ENCODE results near the gene RER1. TPM values are rescaled to one million over a fixed set of nuclear protein-coding genes. Genes with fewer than 3 reads are reported as not detected.

The RER1 gene
- total RNA-seq, 2 experiments from 2014 or later: 60.5 to 138 TPM

DNA sequence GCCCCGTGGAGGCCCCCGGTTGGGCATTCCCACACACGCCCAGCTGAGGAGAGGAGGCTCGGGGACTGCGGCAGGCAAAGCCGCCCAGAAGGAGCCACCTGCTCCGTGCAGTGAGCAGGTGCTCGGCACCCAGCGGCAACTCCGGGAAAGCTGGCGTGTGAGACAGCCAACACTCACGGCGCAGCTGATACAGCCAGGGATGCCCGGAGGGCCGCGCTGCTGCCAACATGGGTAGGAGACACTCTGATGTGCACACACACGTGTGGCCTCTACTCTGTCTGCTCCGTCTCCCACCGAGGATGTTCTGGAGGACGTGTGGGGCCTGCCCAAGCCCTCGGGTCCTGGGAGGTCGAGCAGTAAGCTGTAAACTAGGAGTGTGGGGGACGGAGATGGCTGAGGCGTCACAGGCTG, 13.2 kb upstream of the RER1 start:
- POLR2A ChIA-PET: interaction anchor here (0.5 kb wide), 1 partner anchor 167 kb away, joined by 3 read pairs; no protein-coding TSS in a partner anchor
- no peak overlapping the region for H3K4me2 ChIP-seq (ENCODE audit: low read length)
- H3K9me3 ChIP-seq (ENCODE audit: low read length): no peaks in the 10 kb centered on the region
- no peaks in the 10 kb centered on the region for H3K79me2 ChIP-seq (ENCODE audit: insufficient read depth, low read depth, low read length)
- CTCF ChIA-PET (ENCODE audit: unreplicated experiment): no interaction called here
- no peak overlapping the region for H2AFZ ChIP-seq (ENCODE audit: low read length)
- H3K36me3 ChIP-seq (ENCODE audit: insufficient read depth, low read length): no peaks in the 10 kb centered on the region
- intact Hi-C loops (cut with micrococcal nuclease; ENCODE audit: unreplicated experiment): no loop called here
- no peak overlapping the region for H3K4me3 ChIP-seq (ENCODE audit: low read depth, low read length, poor library complexity, severe bottlenecking)
- DNase-seq (ENCODE audit: low spot score): no peak
- no peaks in the 10 kb centered on the region for H3K9me2 ChIP-seq (ENCODE audit: insufficient read depth, low read length)
- H3K4me1 ChIP-seq (ENCODE audit: insufficient read depth, low read length, poor library complexity, severe bottlenecking): no peaks in the 10 kb centered on the region
- H4K20me1 ChIP-seq (ENCODE audit: insufficient read depth, low read length): no peaks in the 10 kb centered on the region; the same call in 1 of the 2 replicates
- H3K27ac ChIP-seq (ENCODE audit: low read depth, low read length, poor library complexity, severe bottlenecking): no peak overlapping the region
- no TSS peak for BruUV-seq (replicated peaks)
- TF ChIP-seq EZH2phosphoT487 (IDR thresholded peaks at IDR 0.05; ENCODE audit: borderline replicate concordance, low read depth, low read length): no peak
- TF ChIP-seq, protein P1, sequence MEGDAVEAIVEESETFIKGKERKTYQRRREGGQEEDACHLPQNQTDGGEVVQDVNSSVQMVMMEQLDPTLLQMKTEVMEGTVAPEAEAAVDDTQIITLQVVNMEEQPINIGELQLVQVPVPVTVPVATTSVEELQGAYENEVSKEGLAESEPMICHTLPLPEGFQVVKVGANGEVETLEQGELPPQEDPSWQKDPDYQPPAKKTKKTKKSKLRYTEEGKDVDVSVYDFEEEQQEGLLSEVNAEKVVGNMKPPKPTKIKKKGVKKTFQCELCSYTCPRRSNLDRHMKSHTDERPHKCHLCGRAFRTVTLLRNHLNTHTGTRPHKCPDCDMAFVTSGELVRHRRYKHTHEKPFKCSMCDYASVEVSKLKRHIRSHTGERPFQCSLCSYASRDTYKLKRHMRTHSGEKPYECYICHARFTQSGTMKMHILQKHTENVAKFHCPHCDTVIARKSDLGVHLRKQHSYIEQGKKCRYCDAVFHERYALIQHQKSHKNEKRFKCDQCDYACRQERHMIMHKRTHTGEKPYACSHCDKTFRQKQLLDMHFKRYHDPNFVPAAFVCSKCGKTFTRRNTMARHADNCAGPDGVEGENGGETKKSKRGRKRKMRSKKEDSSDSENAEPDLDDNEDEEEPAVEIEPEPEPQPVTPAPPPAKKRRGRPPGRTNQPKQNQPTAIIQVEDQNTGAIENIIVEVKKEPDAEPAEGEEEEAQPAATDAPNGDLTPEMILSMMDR (conservative IDR thresholded peaks at IDR 0.05; ENCODE audit: low read length): no peak

DNA sequence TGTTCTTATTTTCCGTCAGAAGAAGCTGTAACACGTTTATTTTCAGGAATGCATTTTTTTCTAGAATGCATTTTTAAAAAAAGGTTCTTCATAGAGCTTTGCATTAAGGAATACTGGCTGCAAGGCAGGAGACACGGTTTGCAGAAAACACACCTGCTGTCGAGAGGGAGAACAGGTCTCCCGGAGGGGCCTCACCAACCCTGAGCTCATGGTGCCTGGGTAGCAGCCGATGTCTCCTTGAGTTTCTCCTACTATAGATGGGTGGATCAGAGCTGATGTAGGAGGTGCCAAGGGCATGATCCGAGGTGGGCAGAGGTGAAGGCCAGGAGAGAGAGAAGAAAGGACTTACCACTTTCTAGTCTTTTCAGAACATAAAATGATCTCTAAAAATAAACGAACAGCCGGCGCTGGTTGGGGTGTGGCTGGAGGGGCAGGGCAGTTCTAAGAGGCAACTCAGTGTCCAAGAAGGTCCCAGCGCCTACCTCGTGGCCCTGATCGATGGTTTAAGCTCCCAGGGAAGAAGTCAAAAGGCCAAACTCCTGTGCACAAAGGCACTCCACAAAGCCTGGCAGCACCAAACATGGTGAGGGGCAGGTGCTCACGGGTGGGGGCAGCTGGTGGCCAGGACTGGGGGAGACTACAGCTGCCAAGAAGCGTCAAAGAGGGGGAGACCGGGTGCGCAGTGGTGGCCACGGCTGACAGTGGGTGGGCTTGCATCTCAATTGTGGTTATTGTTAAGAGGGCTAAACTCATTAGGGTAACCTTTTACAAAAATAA, 12.5 kb upstream of the RER1 start:
- Histone ChIP-seq H4K20me1 (ENCODE audit: insufficient read depth, low read length) (no peaks in the 10 kb centered on the region; the same call in 1 of the 2 replicates), H3K4me1 (ENCODE audit: insufficient read depth, low read length, poor library complexity, severe bottlenecking) (no peaks in the 10 kb centered on the region), H3K27ac (ENCODE audit: low read depth, low read length, poor library complexity, severe bottlenecking) (no peak overlapping the region), H3K79me2 (ENCODE audit: insufficient read depth, low read depth, low read length) (no peaks in the 10 kb centered on the region), H3K4me2 (ENCODE audit: low read length) (no peak overlapping the region), H3K9me2 (ENCODE audit: insufficient read depth, low read length) (no peaks in the 10 kb centered on the region), H2AFZ (ENCODE audit: low read length) (no peak overlapping the region), H3K9me3 (ENCODE audit: low read length) (no peaks in the 10 kb centered on the region), H3K4me3 (ENCODE audit: low read depth, low read length, poor library complexity, severe bottlenecking) (no peak overlapping the region), H3K36me3 (ENCODE audit: insufficient read depth, low read length) (no peaks in the 10 kb centered on the region)
- intact Hi-C loops (cut with micrococcal nuclease; ENCODE audit: unreplicated experiment): no loop called here
- TF ChIP-seq EZH2phosphoT487 (IDR thresholded peaks at IDR 0.05; ENCODE audit: borderline replicate concordance, low read depth, low read length): no peak
- TF ChIP-seq, protein P1 (conservative IDR thresholded peaks at IDR 0.05; ENCODE audit: low read length): no peak
- ChIA-PET CTCF (ENCODE audit: unreplicated experiment) (no interaction called here), POLR2A (interaction anchor here (0.5 kb wide), 1 partner anchor 168 kb away, joined by 3 read pairs; no protein-coding TSS in a partner anchor)
- no TSS peak for BruUV-seq (replicated peaks)
- no peak for DNase-seq (ENCODE audit: low spot score)

GRCh38 chr1:2379733-2380404, 11.8 kb upstream of the RER1 start:
- Histone ChIP-seq H2AFZ (ENCODE audit: low read length) (no peak overlapping the region), H3K4me2 (ENCODE audit: low read length) (no peak overlapping the region), H3K79me2 (ENCODE audit: insufficient read depth, low read depth, low read length) (no peaks in the 10 kb centered on the region), H4K20me1 (ENCODE audit: insufficient read depth, low read length) (no peaks in the 10 kb centered on the region; the same call in 1 of the 2 replicates), H3K9me3 (ENCODE audit: low read length) (no peaks in the 10 kb centered on the region), H3K36me3 (ENCODE audit: insufficient read depth, low read length) (no peaks in the 10 kb centered on the region), H3K4me3 (ENCODE audit: low read depth, low read length, poor library complexity, severe bottlenecking) (no peak overlapping the region), H3K4me1 (ENCODE audit: insufficient read depth, low read length, poor library complexity, severe bottlenecking) (no peaks in the 10 kb centered on the region), H3K9me2 (ENCODE audit: insufficient read depth, low read length) (no peaks in the 10 kb centered on the region), H3K27ac (ENCODE audit: low read depth, low read length, poor library complexity, severe bottlenecking) (no peak overlapping the region)
- ChIA-PET CTCF (ENCODE audit: unreplicated experiment) (no interaction called here), POLR2A (no interaction called here)
- no peak for DNase-seq (ENCODE audit: low spot score)
- no peak for TF ChIP-seq EZH2phosphoT487 (IDR thresholded peaks at IDR 0.05; ENCODE audit: borderline replicate concordance, low read depth, low read length)
- TF ChIP-seq, protein P1 (conservative IDR thresholded peaks at IDR 0.05; ENCODE audit: low read length): no peak
- intact Hi-C loops (cut with micrococcal nuclease; ENCODE audit: unreplicated experiment): no loop called here
- BruUV-seq (replicated peaks): no TSS peak
